Stimulated activated CD8-positive, alpha-beta memory T cell treated with anti-CD3 and anti-CD28 coated beads, Interleukin-2, amount 100 ng/mL, for 1 hour (primary cell): ENCODE measurements around the gene AHRR.

Source experiments
- DNase-seq, 2 donors: peaks; one replicate each; pipeline ENCODE4 v3.0.0-alpha.2; 2020; ENCODE audit warnings: low read depth in 2 of 2

The AHRR gene

DNA sequence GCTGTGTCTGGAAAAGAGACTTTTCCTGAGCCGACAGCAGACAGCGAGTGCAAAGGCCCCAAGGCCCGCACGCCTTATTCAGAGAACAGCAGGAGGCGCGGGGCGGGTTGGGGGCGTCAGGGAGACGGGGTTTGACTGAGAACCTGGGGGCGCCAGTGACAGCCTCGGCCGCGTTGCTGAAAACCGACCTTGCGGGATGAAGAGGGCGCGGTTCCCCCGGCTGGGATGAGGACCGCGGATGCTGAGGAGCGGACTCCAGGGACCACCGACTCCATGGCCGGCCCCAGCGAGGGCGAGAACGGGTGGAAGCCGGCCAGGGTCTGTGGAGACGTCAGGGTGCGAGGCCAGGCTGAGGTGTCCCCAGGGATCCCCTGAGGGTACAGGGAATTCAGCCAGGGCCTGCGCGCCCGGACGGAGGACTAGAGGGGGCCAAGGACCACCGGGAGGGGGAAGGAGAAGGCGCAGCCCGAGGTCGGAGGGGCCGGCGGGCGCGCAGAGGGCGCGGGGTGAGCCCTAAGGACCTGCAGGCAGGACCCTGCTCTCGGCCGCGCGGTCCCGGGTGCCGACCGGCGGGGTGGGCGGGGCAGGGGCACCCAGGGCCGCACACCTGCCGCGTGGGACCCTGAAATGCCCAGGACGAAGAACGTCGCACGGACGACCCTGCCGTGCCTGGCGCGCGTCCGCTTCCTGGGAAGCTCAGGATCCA, 837 bp upstream of the AHRR start:
- no peak for DNase-seq

DNA sequence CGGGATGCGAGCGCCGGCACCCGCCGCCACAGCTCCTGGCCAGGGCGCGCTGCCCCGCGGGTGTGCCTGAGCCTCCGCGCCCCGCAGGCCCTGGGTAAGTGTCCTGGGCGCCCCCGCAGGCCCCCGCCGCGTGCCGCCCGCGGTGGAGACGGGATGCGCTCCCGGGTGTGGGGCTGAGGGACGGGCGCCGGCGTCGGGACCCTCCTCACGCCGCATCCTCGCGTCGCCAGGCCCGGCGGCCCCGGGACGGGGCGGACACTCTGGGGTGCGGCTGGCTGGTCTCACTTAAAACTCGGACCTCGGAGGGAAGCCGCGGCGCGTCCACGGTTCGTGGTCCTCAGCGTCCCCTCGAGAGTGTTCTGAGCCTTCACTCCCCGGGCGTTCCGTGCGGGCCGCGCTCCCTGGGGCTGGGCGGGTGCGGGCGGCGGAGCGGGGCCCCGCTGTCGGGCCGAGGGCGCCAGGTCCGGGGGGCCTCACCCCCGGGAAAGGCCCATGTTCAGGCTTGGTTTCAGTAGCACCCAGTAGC, 275 bp downstream of the AHRR start:
- DNase-seq = no peak

DNA sequence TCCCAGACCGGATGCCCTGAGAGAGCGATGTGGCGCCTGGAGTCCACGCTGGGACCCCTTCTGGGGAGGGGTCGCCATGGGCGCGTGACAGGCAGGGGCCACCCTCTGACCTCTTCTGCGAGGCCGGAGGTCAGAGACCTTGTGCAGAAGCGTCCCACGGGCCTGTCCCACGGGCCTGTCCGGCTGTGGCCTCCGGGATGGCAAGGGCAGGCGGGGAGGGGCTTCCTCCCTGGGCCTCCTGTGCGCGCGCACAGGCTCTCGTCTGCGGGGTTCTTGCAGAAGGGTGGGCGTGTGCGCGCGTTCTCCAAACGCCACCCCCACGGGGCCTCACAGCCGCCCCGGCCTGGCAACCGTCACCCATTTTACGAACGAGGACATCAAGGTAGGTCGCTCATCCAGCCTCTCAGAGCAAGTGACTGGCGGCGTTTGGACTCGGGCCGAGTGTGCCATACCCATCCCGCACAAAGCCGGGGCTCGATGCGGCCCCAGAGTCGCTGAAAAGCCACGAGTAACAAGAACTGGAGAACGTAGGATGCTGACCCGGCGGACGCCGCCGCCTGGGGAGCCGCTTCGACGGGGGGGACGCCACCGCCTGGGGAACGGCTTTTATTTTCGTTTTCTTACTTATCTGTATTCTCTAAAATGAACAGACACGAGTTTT, 897 bp downstream of the AHRR start:
- DNase-seq = no peak

DNA sequence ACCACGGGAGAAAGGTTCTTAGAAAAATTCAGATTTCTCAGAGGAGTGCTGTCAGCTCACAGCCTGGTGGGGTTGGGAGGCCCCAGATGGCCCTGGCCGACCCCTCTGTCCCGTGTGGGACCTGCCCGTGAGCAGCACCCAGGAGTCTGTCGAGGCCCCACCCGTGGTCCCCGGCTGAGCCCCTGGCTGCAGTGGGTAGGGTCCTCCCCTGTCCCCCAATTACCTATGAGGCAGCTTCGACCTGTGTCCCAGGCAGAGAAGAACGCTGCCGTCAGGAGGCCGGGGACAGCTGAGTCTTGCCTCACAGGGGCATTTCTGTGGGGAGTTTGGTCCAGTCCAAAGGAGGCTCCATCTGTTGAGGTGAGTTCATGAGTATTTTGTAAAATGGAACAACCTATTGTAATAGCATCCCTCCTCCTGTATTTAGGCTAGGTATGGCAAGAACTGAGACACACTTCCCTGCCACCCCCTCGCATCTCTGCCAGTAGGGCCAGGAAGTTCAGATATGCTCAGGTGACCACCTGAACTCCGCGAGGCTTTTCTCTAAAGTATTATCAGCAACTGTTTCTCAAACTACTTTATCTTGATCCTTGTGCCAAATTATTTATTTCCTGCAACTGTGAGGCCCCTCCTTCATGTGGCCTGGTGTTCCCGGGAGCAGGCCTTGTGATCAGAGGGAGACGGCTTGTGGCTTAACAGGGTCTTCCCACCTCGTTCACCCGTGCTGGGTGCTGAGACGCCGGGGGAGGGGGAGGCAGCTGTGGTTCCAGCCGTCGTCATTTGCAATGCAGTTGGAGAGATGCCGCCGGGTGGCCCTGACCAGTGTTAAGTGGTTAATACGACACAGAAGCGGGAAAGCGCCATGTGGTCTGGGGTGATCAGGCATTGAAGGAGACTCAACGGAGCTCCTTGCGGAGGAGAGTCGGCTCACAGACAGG, 1.7 kb downstream of the AHRR start:
- no peak for DNase-seq

DNA sequence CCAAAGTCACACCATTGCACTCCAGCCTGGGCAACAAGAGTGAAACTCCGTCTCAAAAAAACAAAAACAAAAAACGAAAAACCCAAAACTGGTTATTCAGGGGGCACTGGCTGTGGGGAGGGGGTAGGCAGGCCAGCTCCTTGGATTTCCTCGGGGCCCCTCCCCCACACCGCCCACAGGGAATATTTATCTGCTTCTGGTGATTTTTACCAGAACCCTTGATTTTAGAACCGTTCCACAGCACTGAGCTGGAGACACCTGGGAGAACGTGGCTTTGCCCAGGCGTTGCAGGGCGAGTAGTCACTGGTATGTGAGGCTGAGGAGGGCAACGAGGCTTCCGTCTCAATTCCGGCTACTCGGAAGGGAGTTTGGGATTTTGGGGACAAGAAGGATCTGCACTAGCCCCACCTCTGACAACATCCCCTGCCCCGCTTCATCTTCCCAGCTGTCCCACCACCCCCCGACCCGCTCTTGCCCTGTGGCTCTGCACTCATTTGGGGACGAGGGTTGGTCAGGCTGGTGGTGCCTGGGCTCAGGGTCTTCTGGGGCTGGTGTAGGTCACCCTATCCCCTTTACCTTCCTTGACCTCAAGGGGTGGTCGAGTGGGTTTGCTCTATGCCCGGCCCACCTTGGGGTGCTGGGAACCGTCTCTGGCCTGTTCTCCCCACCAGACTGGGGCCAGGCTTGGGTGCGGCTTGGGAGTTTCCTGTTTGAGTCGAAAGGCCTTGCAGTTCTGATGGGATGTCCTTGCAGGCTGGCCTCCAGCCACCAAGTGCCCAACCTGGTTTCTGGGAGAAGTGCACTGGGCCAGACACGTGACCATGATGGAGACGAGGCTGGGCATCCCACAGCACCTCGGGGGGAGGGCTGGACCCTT, 3.5 kb downstream of the AHRR start:
- no peak for DNase-seq

DNA sequence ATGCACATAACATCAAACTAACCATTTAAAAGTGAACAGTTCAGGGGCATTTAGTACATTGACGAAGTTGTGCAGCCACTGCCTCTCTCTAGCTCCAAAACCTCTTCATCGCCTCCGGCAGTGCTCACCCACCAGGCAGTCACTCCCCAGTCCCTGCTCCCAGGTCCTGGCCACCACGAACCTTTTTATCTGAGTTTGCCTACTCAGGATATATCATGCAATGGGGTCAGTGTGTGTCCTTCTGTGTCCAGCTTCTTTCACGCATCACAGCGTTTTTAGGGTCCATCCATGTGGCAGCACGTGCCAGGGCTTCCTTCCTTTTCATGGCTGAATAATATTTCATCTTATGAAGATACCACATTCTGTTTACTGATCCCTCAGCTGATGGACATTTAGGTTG, 4.6 kb downstream of the AHRR start:
- DNase-seq = no peak

DNA sequence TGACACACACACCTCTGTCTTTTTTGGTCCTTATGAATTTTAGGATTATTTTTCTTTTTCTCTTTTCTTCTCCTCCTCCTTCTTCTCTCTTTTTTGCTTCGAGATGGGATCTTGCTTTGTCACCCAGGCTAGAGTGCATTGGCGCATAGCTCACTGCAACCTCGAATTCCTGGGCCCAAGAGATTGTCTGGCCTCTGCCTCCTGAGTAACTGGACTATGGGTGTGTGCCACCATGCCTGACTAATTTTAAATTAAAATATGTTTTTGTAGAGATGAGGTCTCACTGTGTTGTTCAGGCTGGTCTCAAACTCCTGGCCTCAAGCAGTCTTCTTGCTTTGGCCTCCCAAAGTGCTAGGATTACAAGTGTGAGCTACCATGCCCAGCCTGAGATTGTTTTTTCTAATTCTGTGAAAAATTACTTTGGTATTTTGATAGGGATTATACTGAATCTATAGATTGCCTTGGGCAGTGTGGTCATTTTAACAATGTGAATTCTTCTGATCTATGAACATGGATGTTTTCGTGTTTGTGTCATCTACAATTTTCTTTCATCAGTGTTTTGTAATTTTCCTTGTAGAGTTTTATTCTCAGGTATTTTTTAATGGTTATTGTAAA, 7.7 kb downstream of the AHRR start:
- no peak for DNase-seq

DNA sequence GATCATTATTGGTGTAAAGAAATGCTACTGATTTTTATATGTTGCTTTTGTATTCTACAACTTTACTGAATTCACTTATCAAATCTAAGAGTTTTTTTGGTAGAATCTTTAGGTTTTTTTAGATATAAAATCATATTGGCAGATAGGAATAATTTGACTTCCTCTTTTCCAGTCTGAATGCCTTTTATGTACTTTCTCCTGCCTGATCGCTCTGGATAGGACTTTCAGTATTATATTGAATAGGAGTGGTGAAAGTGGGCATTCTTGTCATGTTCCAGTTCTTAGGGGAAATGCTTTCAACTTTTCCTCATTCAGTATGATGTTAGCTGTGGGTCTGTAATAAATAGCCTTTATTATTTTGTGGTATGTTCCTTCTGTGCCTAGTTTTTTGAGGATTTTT, 8.3 kb downstream of the AHRR start:
- no peak for DNase-seq

DNA sequence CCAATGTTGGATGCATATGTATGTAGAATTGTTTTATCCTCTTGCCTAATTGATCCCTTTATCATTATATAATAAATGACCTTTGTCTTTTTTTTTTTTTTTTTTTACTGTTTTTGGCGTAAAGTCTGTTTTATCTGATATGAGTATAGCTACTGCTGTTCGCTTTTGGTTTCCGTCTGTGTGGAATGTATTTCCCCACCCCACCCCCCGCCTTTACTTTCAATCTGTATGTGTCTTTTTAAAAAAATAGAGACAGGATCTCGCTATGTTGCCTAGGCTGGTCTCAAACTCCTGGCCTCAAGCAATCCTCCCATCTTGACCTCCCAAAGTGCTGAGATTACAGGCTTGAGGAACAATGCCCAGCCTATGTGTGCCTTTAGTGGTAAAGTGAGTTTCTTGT, 11.3 kb downstream of the AHRR start:
- DNase-seq = no peak

DNA sequence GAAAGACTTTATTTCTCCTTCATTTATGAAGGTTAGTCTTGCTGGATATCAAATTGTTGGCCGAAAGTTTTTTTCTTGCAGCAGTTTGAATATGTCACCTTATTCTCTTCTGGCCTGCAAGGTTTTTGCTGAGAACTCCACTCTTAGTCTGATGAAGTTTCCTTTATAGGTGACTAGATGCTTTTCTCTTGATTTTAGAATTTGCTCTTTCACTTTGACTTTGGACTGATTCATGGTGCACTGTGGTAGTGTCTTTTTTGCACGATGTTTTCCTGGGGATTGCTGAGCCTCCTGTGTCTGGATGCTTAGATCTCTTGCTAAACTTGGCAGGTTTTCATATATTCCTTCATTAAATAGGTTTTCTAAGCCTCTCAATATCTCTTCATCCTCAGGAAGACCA, 12.4 kb downstream of the AHRR start:
- no peak for DNase-seq

DNA sequence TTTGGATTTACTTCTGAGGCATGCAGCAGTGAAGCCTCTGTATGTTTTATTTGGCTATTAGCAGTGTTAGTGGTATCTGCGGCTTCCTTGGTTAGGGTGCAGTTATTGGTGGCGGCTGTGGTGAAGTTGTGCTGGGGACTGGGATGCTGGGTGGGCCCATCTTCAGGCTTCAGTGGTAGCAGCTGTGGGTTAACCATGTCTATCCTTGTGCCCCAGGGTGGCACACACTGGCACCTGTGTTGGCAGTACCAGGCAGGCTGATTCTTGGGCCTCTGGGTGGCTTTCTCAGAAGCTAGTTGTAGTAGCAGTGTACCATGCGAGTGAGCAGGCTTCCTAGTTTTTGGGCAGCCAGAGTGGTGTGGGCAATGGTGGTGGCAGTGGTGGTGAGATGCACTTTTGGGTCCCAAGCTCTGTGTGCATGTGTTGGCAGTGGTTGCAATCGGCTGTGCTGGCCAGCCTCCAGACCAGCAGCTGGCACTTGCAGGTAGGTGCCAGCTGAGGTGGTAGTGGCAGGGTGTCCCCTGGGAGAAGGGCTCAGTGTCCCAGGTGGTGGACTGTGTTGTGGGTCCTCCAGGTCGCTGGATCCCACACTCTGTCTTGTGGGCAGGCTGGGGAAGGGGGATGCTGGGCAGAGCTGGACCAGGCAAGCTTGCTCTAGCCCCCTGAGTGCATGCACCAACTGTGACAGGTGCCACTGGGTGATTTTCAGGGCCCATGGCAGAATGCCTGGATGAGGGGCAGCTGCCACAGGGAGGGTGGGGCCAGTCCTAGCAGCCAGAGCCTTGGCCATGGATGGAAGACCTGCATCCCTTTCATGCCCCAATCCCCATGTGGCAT, 13.6 kb downstream of the AHRR start:
- DNase-seq = no peak

DNA sequence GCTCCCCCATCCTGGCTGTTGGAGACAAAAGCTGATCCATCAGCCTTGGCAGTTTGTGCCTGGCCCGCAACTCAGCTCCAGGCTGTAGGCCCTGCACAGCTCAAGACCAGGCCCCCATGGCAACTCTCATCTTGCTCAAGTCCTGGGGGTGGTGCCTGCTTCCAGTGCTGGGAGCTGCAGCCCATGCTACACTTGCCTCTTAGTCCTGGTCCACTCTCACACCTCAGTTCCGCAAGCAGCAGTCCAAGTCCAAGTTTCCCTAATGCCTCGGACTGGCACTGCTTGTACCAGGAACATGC, 14.2 kb downstream of the AHRR start:
- no peak for DNase-seq

DNA sequence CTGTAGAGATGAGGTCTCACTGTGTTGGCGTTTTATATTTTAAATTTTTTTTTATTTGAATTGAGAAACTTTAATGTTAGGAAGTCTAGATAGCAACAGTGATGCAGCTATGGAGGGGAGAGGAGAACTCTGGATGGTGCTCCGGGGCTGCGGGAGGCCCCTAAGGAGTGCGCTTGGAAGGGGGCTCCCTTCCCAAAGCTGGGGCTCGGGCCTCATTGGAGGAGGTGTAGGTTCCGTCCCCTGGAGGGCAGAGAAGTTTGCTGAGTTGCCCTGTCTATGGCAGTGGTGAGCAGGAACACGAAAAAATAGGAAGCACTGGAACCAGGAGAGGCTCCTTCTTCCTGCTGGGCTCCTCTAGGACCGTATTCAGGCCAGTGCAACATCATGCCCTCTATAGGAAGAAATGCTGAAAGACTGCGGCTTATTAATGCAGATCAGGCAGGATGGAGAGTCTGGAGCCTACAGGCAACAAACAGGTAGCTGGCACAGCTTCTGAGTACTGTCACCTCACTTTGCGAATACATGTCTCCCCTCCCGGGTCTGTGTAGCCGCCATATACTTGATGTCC, 16.1 kb downstream of the AHRR start:
- DNase-seq = no peak

DNA sequence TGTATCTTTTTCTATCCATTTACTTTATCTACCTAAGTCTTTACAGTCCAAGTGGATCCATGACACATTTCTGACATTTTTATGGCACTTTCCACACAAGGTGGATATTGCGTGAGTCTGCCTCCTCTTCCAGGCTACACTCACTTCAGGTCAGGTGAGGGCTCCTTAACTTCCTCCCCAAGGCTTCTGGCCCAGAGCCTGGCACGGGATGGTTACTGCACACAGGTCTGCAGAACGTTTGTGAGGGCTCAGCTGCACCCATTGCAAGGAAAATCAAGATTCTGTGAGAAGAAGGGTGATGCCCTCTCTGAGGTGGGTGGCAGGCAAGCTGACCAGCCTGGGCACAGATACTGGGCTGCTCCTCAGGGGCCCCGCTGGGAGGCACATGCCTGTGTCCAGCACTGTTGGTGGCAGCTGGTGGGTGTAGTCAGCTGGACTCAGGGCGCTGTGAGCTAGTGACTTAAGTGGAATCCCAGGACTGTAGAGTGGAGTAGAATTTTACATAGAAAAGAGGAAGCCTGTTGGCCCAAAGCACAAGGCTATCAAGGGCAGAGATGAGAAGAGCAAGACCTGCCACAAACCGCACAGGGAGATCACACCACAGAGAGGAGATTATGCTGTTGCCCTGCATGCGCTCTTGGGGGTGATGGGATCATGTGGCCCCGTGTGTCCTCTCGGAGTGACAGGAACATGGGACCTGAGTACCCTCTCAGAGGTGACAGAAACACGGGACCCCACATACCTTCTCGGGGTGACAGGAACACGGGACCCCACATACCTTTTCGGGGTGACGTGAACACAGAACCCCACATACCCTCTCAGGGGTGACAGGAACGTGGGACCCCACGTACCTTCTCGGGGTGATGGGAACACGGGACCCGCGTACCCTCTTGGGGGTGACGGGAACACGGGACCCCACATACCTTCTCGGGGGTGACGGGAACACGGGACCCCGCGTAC, 21.3 kb downstream of the AHRR start:
- DNase-seq = no peak

DNA sequence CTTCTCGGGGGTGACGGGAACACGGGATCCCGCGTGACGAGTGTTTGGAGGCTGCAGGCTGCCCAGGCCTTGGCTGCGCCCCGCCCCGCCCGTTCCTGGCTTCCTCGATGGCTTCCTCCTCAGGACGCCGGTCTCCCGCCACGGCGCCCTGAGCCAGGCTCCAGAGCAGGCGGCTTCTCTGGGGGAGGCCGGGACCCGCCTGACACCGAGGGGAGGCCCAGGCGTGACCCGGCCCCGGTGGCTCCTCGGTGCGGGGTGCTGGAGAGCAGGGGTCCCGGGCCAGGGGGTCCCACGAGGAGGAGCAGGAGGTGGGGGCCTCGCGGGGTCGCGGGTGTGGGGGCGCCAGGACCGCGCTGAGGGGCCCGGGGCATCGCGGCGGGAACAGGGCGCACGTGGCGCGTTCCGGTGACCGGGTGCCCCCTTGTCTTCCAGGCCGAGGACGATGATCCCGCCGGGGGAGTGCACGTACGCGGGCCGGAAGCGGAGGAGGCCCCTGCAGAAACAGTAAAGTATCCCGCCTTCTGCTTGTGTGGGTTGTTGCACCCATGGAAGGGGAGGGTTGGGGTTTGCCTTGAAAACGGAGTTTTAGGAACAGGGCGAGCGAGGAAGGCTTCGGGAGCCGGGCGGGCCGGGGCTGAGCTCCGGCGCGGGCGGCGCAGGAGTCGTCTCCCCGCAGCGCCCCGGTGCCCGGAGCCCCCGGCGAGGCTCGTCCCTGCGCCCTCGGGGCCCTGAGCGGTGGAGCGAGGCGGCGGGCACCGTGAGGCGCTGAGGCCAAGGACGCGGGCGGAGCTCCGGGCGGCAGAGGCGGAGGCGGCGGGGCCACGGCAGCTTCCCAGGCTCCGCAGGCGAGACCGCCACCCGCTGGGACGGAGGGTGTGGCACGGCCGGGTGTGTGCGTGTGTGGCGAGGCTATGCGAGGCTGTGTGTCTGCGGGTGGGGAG, 22.2 kb downstream of the AHRR start:
- DNase-seq = no peak

DNA sequence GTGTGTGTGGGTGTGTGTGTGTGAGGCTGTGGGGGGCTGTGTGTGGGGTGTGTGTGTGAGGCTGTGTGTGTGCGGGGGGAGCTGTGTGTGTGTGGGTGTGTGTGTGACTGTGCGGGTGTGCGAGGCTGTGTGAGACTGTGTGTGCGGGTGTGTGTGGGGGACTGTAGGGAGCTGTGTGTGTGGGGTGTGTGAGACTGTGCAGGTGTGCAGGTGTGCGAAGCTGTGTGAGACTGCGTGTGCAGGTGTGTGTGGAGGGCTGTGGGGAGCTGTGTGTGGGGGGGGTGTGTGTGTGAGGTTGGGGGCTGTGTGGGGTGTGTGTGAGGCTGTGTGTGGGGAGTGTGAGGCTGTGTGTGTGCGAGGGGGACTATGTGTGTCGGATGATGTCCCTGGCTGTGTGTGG, 23.2 kb downstream of the AHRR start:
- no peak for DNase-seq

DNA sequence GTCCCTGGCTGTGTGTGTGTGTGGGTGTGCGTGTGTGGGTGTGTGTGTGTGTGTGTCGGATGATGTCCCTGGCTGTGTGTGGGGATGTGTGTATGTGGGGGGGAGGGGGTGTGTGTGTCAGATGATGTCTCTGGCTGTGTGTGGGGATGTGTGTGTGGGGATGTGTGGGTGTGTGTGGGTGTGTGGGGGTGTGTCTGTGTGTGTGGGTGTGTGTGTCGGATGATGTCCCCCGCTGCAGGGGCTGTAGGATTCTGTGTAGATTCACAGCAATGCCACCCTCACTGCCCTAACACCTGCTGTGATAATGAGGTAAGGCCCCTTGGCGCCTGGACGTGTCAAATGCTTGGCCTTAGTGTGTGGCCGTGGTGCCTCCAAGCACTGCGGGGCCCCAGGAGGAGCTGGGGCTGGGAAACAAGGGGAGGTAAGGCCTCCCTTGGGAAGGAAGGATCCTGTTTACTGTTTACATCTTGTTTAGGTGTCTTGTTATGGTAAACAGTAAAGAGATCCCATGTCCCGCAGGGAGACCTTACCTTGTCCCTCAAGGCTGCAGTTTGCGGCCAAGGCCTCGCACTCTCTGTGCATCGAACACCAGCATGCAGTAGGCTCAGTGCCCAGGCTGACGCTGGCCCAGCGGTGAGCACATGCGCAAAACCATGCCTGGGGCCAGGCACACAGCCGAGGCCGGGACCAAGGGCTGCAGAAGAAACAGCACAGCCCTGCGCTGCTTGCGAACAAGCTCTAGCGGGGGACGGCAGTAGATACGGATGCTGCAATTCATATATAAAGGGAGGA, 24.1 kb downstream of the AHRR start:
- DNase-seq = no peak
